SK-N-SH (cell line): Measurements from ENCODE around the gene RPS27L. TPM values are rescaled to one million over a fixed set of nuclear protein-coding genes. Genes with fewer than 3 reads are reported as not detected.
A peak's percentile ranks its signal among the peaks of the same experiment; 100 is the strongest.

ENCODE experiments used
- CTCF ChIA-PET: fragments of 300-600, 350-600 bp; formaldehyde crosslinking; extraction: SDS; loops from one replicate; lab custom pipeline; 2021; lab: Yijun Ruan, JAX
- POLR2A ChIA-PET: fragments of 350-600 bp; sonication (Branson Sonifier 250); formaldehyde crosslinking; extraction: SDS; loops from one replicate; lab custom pipeline; 2020; ENCODE audit warnings: antibody characterized with exemption, inconsistent platforms; lab: Yijun Ruan, JAX
- DNase-seq: peaks from one replicate; pipeline ENCODE4 v3.0.0; 2012
- H2AFZ ChIP-seq: fragments of 200-600 bp; sonication (generic); 2 replicates; pipeline ENCODE4 v1.8.1; 2016; ENCODE audit warnings: antibody characterized with exemption, mild to moderate bottlenecking, low read depth
- H3F3A ChIP-seq: fragments of 200-600 bp; sonication (generic); replicated peaks from 2 replicates; pipeline ENCODE3; 2016; ENCODE audit warnings: antibody characterized with exemption, mild to moderate bottlenecking; ENCODE audit not compliant: insufficient read depth
- H3K27ac ChIP-seq, 2 experiments: fragments of 200-500 bp in 1 of 2; fragments of 200-600 bp in 1 of 2; sonication (Bioruptor generic) in 1 of 2; sonication (generic), shearing (Covaris generic) in 1 of 2; 2 replicates each; pipeline versions ENCODE4 v1.5.1 to v1.6.1; 2014 to 2016; ENCODE audit warnings: low read depth in 2 of 2, inconsistent platforms in 1 of 2, low read length in 1 of 2, mild to moderate bottlenecking in 1 of 2, mixed read lengths in 1 of 2
- H3K27me3 ChIP-seq: fragments of 200-600 bp; sonication (generic), shearing (Covaris generic); 2 replicates; pipeline ENCODE4 v1.6.1; 2016; ENCODE audit warnings: mixed run types; ENCODE audit not compliant: insufficient read depth
- H3K36me3 ChIP-seq, 2 experiments: fragments of 200-500 bp in 1 of 2; fragments of 200-600 bp in 1 of 2; sonication (Bioruptor generic) in 1 of 2; sonication (generic) in 1 of 2; replicated peaks in 1 of 2; 2 replicates each; pipeline versions ENCODE3 to v1.5.1; 2014 to 2016; ENCODE audit warnings: low read length in 1 of 2, mild to moderate bottlenecking in 1 of 2; ENCODE audit not compliant: insufficient read depth in 2 of 2, control insufficient read depth in 1 of 2
- H3K4me1 ChIP-seq, 2 experiments: fragments of 200-500 bp in 1 of 2; fragments of 200-600 bp in 1 of 2; sonication (Bioruptor generic) in 1 of 2; sonication (generic), shearing (Covaris generic) in 1 of 2; 2 replicates each; pipeline versions ENCODE4 v1.5.1 to v1.6.1; 2014 to 2016; ENCODE audit warnings: low read depth in 1 of 2, low read length in 1 of 2, mixed run types in 1 of 2; ENCODE audit not compliant: insufficient read depth in 2 of 2, control insufficient read depth in 1 of 2
- H3K4me2 ChIP-seq: fragments of 200-600 bp; sonication (generic), shearing (Covaris generic); 2 replicates; pipeline ENCODE4 v1.6.1; 2017; ENCODE audit warnings: mixed run types
- H3K4me3 ChIP-seq, 2 experiments: fragments of 200-500 bp in 1 of 2; fragments of 200-600 bp in 1 of 2; sonication (Bioruptor generic) in 1 of 2; sonication (generic), shearing (Covaris generic) in 1 of 2; 2 replicates each; pipeline versions ENCODE4 v1.5.1 to v1.8.1; 2014 to 2016; ENCODE audit warnings: low read depth in 2 of 2, inconsistent platforms in 1 of 2, low read length in 1 of 2, mild to moderate bottlenecking in 1 of 2, mixed read lengths in 1 of 2, moderate library complexity in 1 of 2
- H3K79me2 ChIP-seq: fragments of 200-600 bp; sonication (generic); 2 replicates; pipeline ENCODE4 v1.8.1; 2017; ENCODE audit warnings: mild to moderate bottlenecking; ENCODE audit not compliant: insufficient read depth
- H3K9ac ChIP-seq: fragments of 200-600 bp; sonication (generic); 2 replicates; pipeline ENCODE4 v1.6.1; 2017; ENCODE audit warnings: mixed run types
- H3K9me2 ChIP-seq: fragments of 200-600 bp; sonication (generic); 2 replicates; pipeline ENCODE4 v1.6.1; 2017; ENCODE audit warnings: mixed run types
- H3K9me3 ChIP-seq: fragments of 200-600 bp; sonication (generic); 2 replicates; pipeline ENCODE4 v1.6.1; 2017; ENCODE audit warnings: mixed run types, mild to moderate bottlenecking, moderate library complexity
- H4K20me1 ChIP-seq: fragments of 200-600 bp; sonication (generic); 2 replicates; pipeline ENCODE4 v1.6.1; 2017; ENCODE audit warnings: mild to moderate bottlenecking, mixed run types; ENCODE audit not compliant: insufficient read depth
- FOSL2 ChIP-seq: IDR thresholded peaks from 2 replicates; pipeline ENCODE4 v1.4.0; 2012; ENCODE audit warnings: low read depth, mild to moderate bottlenecking, moderate library complexity, borderline replicate concordance
- FOXM1 ChIP-seq: IDR thresholded peaks from 2 replicates; pipeline ENCODE4 v1.4.0; 2012; ENCODE audit warnings: low read depth, mild to moderate bottlenecking
- GATA2 ChIP-seq: sonication (generic); formaldehyde crosslinking; IDR thresholded peaks from 2 replicates; pipeline ENCODE4 v1.5.0; 2020; ENCODE audit warnings: mild to moderate bottlenecking, missing genetic modification reagents
- MXI1 ChIP-seq: IDR thresholded peaks from 2 replicates; pipeline ENCODE4 v1.6.1; 2012; ENCODE audit warnings: mild to moderate bottlenecking, low read depth, low read length, improper control_type of control experiment
- POLR2AphosphoS5 ChIP-seq: IDR thresholded peaks from 2 replicates; pipeline ENCODE4 v1.6.1; 2012; ENCODE audit warnings: low read depth, low read length
- RFX5 ChIP-seq: IDR thresholded peaks from 2 replicates; pipeline ENCODE4 v1.6.1; 2012; ENCODE audit warnings: mild to moderate bottlenecking, improper control_type of control experiment, low read length
- SIN3A ChIP-seq: IDR thresholded peaks from 2 replicates; pipeline ENCODE4 v1.6.1; 2012; ENCODE audit warnings: low read depth, mild to moderate bottlenecking, low read length, moderate library complexity, borderline replicate concordance
- SMC3 ChIP-seq: IDR thresholded peaks from 2 replicates; pipeline ENCODE4 v1.6.1; 2012; ENCODE audit warnings: low read depth, low read length, improper control_type of control experiment
- TCF12 ChIP-seq: IDR thresholded peaks from 2 replicates; pipeline ENCODE4 v1.4.0; 2012
- WGBS: methylation state at CpG from one replicate; pipeline ENCODE4 v1.1.6; 2017; ENCODE audit warnings: low lambda C conversion rate; 5-methylcytosine and 5-hydroxymethylcytosine counted together
- polyA plus RNA-seq, 3 experiments: library from polyadenylated mRNA; depleted of rRNA; stranded (reverse); fragments of >200 nt; gene quantifications; 2 replicates each; pipeline ENCODE4 v1.2.3, GENCODE V29; 2012
- TF ChIP-seq, protein P1 (sequence below): IDR thresholded peaks from 2 replicates; pipeline ENCODE4; 2012

RPS27L gene
- polyA plus RNA-seq, 1 of the 3 experiments (the other 2 are of a cell fraction), result 319 TPM

DNA sequence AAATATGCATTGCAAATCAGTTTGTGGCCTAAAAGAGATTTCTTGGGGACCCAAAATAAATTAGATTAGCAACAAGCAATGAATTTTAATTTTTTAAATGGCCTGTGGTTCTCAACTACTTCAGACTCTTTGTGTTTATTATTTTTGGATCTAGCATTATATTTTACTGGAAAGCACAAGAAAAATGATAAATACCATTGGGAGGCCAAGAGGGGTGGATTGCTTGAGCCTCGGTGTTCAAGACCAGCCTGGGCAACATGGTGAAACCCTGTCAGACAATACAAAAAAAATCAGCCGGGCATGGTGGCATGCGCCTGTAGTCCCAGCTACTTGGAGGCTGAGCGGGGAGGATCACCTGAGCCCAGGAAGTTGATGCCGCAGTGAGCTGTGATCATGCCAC is 22.0 kb downstream of the RPS27L start:
- no peak overlapping the region for H3K4me3 ChIP-seq
- 98% methylated on average over 5 of the region's 5 CpGs for WGBS
- H4K20me1 ChIP-seq, result no peaks in the 10 kb centered on the region
- H3K4me2 ChIP-seq, result peak overlapping the region; percentile 42
- H3K27ac ChIP-seq, result peak overlapping the region; percentile 20 to 91; a peak in 3 of 4 replicates
- peaks cover 0 to 33% of the 10 kb centered on the region in 2 experiments; a peak in 2 of 4 replicates for H3K4me1 ChIP-seq
- CTCF ChIA-PET, result interaction anchor here (0.9 kb wide), 1 partner anchor 269 kb away, joined by 3 read pairs; no protein-coding TSS in a partner anchor
- POLR2A ChIA-PET, result interaction anchor here (0.7 to 1.1 kb wide), 2 partner anchors 12 to 463 kb away, joined by 3 to 5 read pairs; no protein-coding TSS in a partner anchor
- H3K36me3 ChIP-seq, result peaks cover 0 to 22% of the 10 kb centered on the region in 2 experiments
- peaks cover 20% of the 10 kb centered on the region; the same call in 1 of the 2 replicates for H3K79me2 ChIP-seq
- TF ChIP-seq POLR2AphosphoS5, result no peak
- TF ChIP-seq GATA2, result no peak
- no peak for TF ChIP-seq TCF12
- TF ChIP-seq FOSL2, result no peak
- H3K27me3 ChIP-seq, result no peaks in the 10 kb centered on the region
- no peak overlapping the region for H2AFZ ChIP-seq
- no peaks in the 10 kb centered on the region for H3K9me3 ChIP-seq
- peaks cover 50% of the 10 kb centered on the region for H3F3A ChIP-seq
- DNase-seq, result no peak
- H3K9ac ChIP-seq, result peak overlapping the region; percentile 43; the same call in 1 of the 2 replicates
- H3K9me2 ChIP-seq, result no peaks in the 10 kb centered on the region

DNA sequence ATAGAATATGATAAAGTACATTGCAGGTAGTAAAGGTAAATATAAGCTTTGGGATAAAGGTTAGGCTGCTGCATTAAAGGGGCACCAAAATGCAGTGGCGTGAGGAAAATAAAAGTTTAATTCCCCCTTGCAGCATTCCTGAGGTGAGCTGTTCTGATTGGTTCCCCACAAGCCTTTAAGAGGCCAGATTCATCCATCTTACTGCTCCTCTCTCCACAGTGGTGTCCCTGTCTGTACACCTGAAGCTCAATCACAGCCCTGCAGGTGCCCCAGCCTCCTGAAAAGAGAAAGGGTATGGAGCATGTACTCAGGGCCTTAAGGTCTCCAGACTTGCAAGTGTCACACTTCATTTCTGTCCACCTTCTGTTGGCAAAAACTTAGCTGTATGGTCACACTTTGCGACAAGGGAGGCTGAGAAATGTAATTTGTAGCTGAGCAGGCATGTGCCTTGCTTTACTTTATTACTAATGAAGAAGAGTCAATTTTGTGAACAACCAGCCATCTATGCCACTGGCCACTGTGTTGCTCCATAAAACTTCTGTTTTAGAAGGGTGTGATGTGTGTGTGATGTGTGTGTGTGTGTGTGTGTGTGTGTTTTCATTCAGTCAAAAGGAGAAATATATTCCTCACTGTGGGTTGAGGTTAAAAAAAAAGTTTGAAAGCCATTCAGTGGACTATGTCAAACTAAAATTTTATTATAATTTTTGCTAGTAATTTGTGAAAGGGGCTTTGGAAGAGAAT is 22.9 kb downstream of the RPS27L start:
- ChIA-PET POLR2A (interaction anchor here (1.1 kb wide), 1 partner anchor 12 kb away, joined by 3 read pairs; no protein-coding TSS in a partner anchor), CTCF (no interaction called here)
- H4K20me1 ChIP-seq, result no peaks in the 10 kb centered on the region
- H3K4me1 ChIP-seq, result peaks cover 0 to 33% of the 10 kb centered on the region in 2 experiments; a peak in 2 of 4 replicates
- no peak for TF ChIP-seq SIN3A
- no peak for TF ChIP-seq SMC3
- no peak for TF ChIP-seq MXI1
- TF ChIP-seq, protein P1, sequence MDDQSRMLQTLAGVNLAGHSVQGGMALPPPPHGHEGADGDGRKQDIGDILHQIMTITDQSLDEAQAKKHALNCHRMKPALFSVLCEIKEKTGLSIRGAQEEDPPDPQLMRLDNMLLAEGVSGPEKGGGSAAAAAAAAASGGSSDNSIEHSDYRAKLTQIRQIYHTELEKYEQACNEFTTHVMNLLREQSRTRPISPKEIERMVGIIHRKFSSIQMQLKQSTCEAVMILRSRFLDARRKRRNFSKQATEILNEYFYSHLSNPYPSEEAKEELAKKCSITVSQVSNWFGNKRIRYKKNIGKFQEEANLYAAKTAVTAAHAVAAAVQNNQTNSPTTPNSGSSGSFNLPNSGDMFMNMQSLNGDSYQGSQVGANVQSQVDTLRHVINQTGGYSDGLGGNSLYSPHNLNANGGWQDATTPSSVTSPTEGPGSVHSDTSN, result no peak
- no peak for TF ChIP-seq GATA2
- TF ChIP-seq TCF12, result no peak
- no peak for TF ChIP-seq FOXM1
- TF ChIP-seq RFX5, result no peak
- no peak overlapping the region for H2AFZ ChIP-seq
- peaks cover 20% of the 10 kb centered on the region; the same call in 1 of the 2 replicates for H3K79me2 ChIP-seq
- peaks cover 7 to 31% of the 10 kb centered on the region in 2 experiments for H3K36me3 ChIP-seq
- peaks cover 54% of the 10 kb centered on the region for H3F3A ChIP-seq
- no peak for DNase-seq
- H3K4me2 ChIP-seq, result peak overlapping the region; percentile 63
- 92% methylated on average over 2 of the region's 2 CpGs for WGBS
- no peak overlapping the region for H3K9ac ChIP-seq
- H3K27me3 ChIP-seq, result no peaks in the 10 kb centered on the region
- no peak overlapping the region for H3K4me3 ChIP-seq
- H3K9me3 ChIP-seq, result no peaks in the 10 kb centered on the region
- peak overlapping the region; percentile 50 to 91; a peak in 3 of 4 replicates for H3K27ac ChIP-seq
- H3K9me2 ChIP-seq, result no peaks in the 10 kb centered on the region
